A549 (cell line): ENCODE measurements around the gene CARD14. TPM values are rescaled to one million over a fixed set of nuclear protein-coding genes. Genes with fewer than 3 reads are reported as not detected.

Experiments
- ATAC-seq, 2 experiments: fragments of 200-7000 bp in 1 of 2; fragments of >200 bp in 1 of 2; cut with Nextera tagmentation in 1 of 2; cut with Tn5 transposase in 1 of 2; 3 replicates each; pipeline versions ENCODE4 v1.8.0 to v1.9.1; 2018 to 2020; ENCODE audit warnings: mild to moderate bottlenecking in 1 of 2, moderate library complexity in 1 of 2
- CTCF ChIA-PET: fragments of 300-600 bp; sonication (Branson Sonifier 250); formaldehyde crosslinking; extraction: SDS; loops from one replicate; lab custom pipeline; 2021; ENCODE audit warnings: antibody characterized with exemption, inconsistent platforms; lab: Yijun Ruan, JAX
- POLR2A ChIA-PET: fragments of 350-600 bp; formaldehyde crosslinking; extraction: SDS; loops from one replicate; lab custom pipeline; 2021; ENCODE audit warnings: antibody characterized with exemption, inconsistent platforms; lab: Yijun Ruan, JAX
- DNase-seq, 2 experiments: peaks; one replicate each; pipeline versions ENCODE4 v3.0.0 to v3.0.0-alpha.2; 2011 to 2016; ENCODE audit warnings: low read depth in 1 of 2, low spot score in 1 of 2
- FAIRE-seq: peaks from 2 replicates; lab custom pipeline; 2011; peaks lifted over from hg19 to GRCh38; lab: Jason Lieb, UNC
- H3K27ac ChIP-seq, 2 experiments: fragments of >200 bp; sonication (Bioruptor Twin); formaldehyde crosslinking; 3 replicates each; pipeline ENCODE4 v1.5.1; 2016 to 2017
- H3K4me1 ChIP-seq: fragments of >200 bp; sonication (Bioruptor Twin); formaldehyde crosslinking; 3 replicates; pipeline ENCODE4 v1.6.1; 2016
- H3K4me2 ChIP-seq: fragments of >200 bp; sonication (Bioruptor Twin); formaldehyde crosslinking; 3 replicates; pipeline ENCODE4 v1.6.1; 2016
- H3K4me3 ChIP-seq: fragments of >200 bp; sonication (Bioruptor Twin); formaldehyde crosslinking; 3 replicates; pipeline ENCODE4 v1.5.1; 2016
- H3K9me3 ChIP-seq: fragments of >200 bp; sonication (Bioruptor Twin); formaldehyde crosslinking; 3 replicates; pipeline ENCODE4 v1.6.1; 2016
- EHMT2 ChIP-seq: fragments of 200-600 bp; sonication (generic); IDR thresholded peaks from 2 replicates; pipeline ENCODE4 v1.6.1; 2016; ENCODE audit warnings: antibody characterized with exemption, low read depth, mild to moderate bottlenecking, moderate library complexity
- HEYL ChIP-seq: fragments of 250-450 bp; sonication (Bioruptor Pico); IDR thresholded peaks from 2 replicates; pipeline ENCODE4 v1.8.0; 2021; ENCODE audit warnings: mild to moderate bottlenecking, moderate library complexity
- HOXB5 ChIP-seq: fragments of 250-450 bp; sonication (Bioruptor Pico); IDR thresholded peaks from 2 replicates; pipeline ENCODE4 v1.5.0; 2020; ENCODE audit warnings: mild to moderate bottlenecking, moderate library complexity
- JUN ChIP-seq, 2 experiments: fragments of >200 bp; sonication (Bioruptor Twin); formaldehyde crosslinking; IDR thresholded peaks; 2 replicates in 1 of 2; 3 replicates in 1 of 2; pipeline ENCODE4 v1.6.1; 2016 to 2017
- KDM5A ChIP-seq: fragments of 200-600 bp; sonication (generic); IDR thresholded peaks from 2 replicates; pipeline ENCODE4 v1.6.1; 2016; ENCODE audit warnings: antibody characterized with exemption, mild to moderate bottlenecking
- MAFK ChIP-seq: fragments of 450-650 bp; IDR thresholded peaks from 2 replicates; pipeline ENCODE4 v1.6.1; 2014; ENCODE audit not compliant: partially characterized antibody
- NPAS2 ChIP-seq: fragments of 250-450 bp; sonication (Bioruptor Pico); IDR thresholded peaks from 2 replicates; pipeline ENCODE4 v1.8.0; 2022; ENCODE audit warnings: mild to moderate bottlenecking, moderate library complexity, borderline replicate concordance
- RAD21 ChIP-seq, 2 experiments: fragments of >200 bp in 1 of 2; sonication (Bioruptor Twin) in 1 of 2; formaldehyde crosslinking in 1 of 2; IDR thresholded peaks in 1 of 2; conservative IDR thresholded peaks in 1 of 2; 2 replicates in 1 of 2; 3 replicates in 1 of 2; pipeline ENCODE4 v1.6.1; 2012 to 2018; ENCODE audit warnings: inconsistent platforms in 1 of 2
- RCOR1 ChIP-seq: fragments of 150-350 bp; IDR thresholded peaks from 2 replicates; pipeline ENCODE4 v1.6.1; 2014; ENCODE audit warnings: antibody characterized with exemption, low read length, low read depth
- SMC3 ChIP-seq: fragments of >200 bp; sonication (Bioruptor Twin); formaldehyde crosslinking; IDR thresholded peaks from 3 replicates; pipeline ENCODE4 v1.6.1; 2018; ENCODE audit warnings: inconsistent platforms
- SREBF2 ChIP-seq: fragments of 450-650 bp; IDR thresholded peaks from 2 replicates; pipeline ENCODE4 v1.6.1; 2014; ENCODE audit warnings: mild to moderate bottlenecking, moderate library complexity
- TFCP2L1 ChIP-seq: fragments of 250-450 bp; sonication (Bioruptor Pico); IDR thresholded peaks from 2 replicates; pipeline ENCODE4 v1.5.0; 2021; ENCODE audit warnings: mild to moderate bottlenecking
- ZNF302 ChIP-seq: fragments of 250-450 bp; sonication (Bioruptor Pico); IDR thresholded peaks from 2 replicates; pipeline ENCODE4 v1.9.0; 2021; ENCODE audit warnings: inconsistent platforms, mild to moderate bottlenecking, moderate library complexity
- WGBS: methylation state at CpG from one replicate; pipeline ENCODE4 v1.1.6; 2017; ENCODE audit errors: missing lambda C conversion rate; 5-methylcytosine and 5-hydroxymethylcytosine counted together
- polyA plus RNA-seq, 4 experiments: library from polyadenylated mRNA; depleted of rRNA in 3 of 4; stranded (reverse); fragments of >200 nt; fragmentation: RNase III in 1 of 4; extraction: RNeasy Plus Mini Kit Qiagen cat#74134 plus additional on column Dnase treatment in 1 of 4; gene quantifications; 2 replicates in 3 of 4; 3 replicates in 1 of 4; pipeline ENCODE4 v1.2.3, GENCODE V29; 2011 to 2017
- TF ChIP-seq, protein P1 (sequence below): IDR thresholded peaks from 2 replicates; pipeline ENCODE4 v1.6.1; 2012
- TF ChIP-seq, protein P2 (sequence below): IDR thresholded peaks from 2 replicates; pipeline ENCODE4 v1.6.1; 2012; ENCODE audit warnings: low read depth, borderline replicate concordance

CARD14 gene
- polyA plus RNA-seq, 2 of the 4 experiments (the other 2 are of a cell fraction) = 0.17 to 0.18 TPM

DNA sequence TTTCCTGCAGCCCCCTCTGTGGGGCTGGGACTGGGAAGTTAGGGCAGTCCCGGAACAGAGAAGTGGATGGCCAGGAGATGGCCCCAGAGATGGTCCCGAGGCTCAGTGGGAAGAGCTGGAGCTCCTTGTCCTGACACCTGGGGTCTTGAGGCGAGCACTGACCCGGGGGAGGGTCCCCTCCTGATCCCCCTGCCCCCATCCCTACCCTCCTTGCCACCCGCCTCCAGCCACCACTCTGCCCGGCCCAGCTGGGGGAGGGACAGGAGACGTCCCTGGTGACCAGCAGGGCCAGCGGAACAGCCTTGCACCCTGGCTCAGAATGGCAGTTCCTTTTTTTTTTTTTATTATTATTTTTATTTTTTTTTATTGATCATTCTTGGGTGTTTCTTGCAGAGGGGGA, 76.9 kb downstream of the CARD14 start:
- no peak for TF ChIP-seq HOXB5 (CRISPR knock-in tag)
- TF ChIP-seq, all 56 proteins: peak for 0
- ATAC-seq = no peak
- POLR2A ChIA-PET = no interaction called here

DNA sequence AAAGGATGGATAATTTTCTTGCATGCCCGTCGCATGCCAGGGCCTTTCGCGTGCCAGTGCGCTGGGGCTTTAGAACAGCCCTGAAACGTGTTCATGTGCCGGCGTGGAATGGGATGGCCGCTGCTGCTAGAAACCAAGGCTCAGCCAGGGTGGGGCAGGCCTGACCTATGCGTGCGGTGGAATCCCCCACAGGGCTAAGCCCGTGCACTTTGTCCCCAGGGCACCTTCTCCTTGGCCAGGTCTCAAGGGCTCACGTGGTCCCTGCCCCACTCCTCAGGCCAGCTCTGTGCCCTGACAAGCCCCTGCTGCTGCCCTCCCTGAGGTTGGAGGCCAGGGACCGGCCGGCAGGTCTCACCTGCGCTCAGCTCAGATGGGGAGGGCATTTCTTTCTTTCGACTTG, 77.7 kb downstream of the CARD14 start:
- H3K9me3 ChIP-seq = no peaks in the 10 kb centered on the region
- ATAC-seq = no peak
- no peak overlapping the region for H3K4me3 ChIP-seq
- ChIA-PET CTCF (interaction anchor here (0.8 to 2.8 kb wide), 6 partner anchors 9 to 239 kb away, joined by 3 to 12 read pairs (median 4); partner anchors contain the start of gene GAA), POLR2A (no interaction called here)
- H3K27ac ChIP-seq = peak overlapping the region in 1 of 2 experiments; percentile 31; a peak in 2 of 6 replicates
- no peak for FAIRE-seq
- no peak for DNase-seq
- no peak overlapping the region for H3K4me2 ChIP-seq
- H3K4me1 ChIP-seq = peaks cover 7% of the 10 kb centered on the region
- no peak for TF ChIP-seq MAFK
- TF ChIP-seq EHMT2 = no peak
- 94% methylated on average over 17 of the region's 17 CpGs for WGBS

More for the DNA sequence above, 76.9 kb downstream of the CARD14 start:
- Histone ChIP-seq H3K4me1 (0 out of 3 replicates have a peak, but pooled peaks cover 4% of the 10 kb centered on the region), H3K4me2 (no peak overlapping the region), H3K27ac (no peak overlapping the region), H3K4me3 (no peak overlapping the region), H3K9me3 (no peaks in the 10 kb centered on the region)
- FAIRE-seq (no peak), DNase-seq (no peak)
- WGBS = 81% methylated on average over 8 of the region's 8 CpGs
- CTCF ChIA-PET = interaction anchor here (1.1 to 1.6 kb wide), 5 partner anchors 8 to 239 kb away, joined by 3 to 6 read pairs (median 3); partner anchors contain the start of gene GAA

DNA sequence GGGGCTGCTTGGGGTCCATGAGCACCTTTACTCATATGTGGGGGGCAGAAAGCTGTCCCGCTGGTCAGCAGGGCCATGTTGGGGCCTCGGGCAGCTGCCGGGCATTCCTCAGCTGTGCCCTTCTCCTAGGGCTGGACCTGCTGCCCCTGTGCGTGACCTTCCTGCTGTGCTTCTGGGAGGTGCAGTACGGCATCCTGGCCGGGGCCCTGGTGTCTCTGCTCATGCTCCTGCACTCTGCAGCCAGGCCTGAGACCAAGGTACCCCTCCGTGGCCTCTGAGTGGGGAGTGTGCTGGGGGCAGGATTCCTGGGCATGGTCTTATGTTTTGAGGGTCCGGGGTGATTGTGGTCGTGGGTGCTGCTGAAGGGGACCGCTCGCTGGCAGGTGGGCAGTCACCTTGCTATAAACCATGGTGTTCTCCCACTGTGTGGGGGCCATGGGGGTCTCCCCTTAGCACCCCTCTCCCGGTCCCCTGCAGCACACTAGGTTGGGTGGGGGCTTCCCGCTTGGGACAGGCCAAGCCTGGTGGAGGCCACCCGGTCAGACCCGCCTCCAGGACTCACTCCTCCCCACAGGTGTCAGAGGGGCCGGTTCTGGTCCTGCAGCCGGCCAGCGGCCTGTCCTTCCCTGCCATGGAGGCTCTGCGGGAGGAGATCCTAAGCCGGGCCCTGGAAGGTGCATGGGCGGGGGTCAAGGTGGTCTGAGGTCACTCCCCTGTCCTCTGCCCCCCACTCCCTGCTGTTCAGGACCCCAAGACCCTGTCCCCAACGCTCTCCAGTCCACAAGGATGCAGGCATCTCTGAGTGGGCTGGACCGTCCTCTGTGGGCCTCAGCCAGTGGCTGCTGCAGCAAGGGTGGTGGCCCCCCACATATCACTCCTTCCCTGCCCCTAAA, 78.4 kb downstream of the CARD14 start:
- Histone ChIP-seq H3K9me3 (no peaks in the 10 kb centered on the region), H3K4me3 (no peak overlapping the region), H3K4me2 (no peak overlapping the region), H3K4me1 (peaks cover 14% of the 10 kb centered on the region), H3K27ac (peak overlapping the region in 1 of 2 experiments; percentile 31; a peak in 1 of 6 replicates)
- FAIRE-seq (no peak), ATAC-seq (no peak; a peak in 1 of 6 replicates), DNase-seq (no peak)
- TF ChIP-seq JUN (IDR thresholded peaks at IDR 0.05) = no peak
- no peak for TF ChIP-seq RCOR1
- TF ChIP-seq, protein P1, sequence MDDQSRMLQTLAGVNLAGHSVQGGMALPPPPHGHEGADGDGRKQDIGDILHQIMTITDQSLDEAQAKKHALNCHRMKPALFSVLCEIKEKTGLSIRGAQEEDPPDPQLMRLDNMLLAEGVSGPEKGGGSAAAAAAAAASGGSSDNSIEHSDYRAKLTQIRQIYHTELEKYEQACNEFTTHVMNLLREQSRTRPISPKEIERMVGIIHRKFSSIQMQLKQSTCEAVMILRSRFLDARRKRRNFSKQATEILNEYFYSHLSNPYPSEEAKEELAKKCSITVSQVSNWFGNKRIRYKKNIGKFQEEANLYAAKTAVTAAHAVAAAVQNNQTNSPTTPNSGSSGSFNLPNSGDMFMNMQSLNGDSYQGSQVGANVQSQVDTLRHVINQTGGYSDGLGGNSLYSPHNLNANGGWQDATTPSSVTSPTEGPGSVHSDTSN = no peak
- TF ChIP-seq SMC3 = no peak
- no peak for TF ChIP-seq TFCP2L1 (CRISPR knock-in tag)
- ChIA-PET CTCF (interaction anchor here (1.1 to 2.8 kb wide), 7 partner anchors 10 to 240 kb away, joined by 3 to 12 read pairs (median 5); partner anchors contain the start of gene GAA), POLR2A (no interaction called here)
- WGBS = 92% methylated on average over 22 of the region's 23 CpGs

DNA sequence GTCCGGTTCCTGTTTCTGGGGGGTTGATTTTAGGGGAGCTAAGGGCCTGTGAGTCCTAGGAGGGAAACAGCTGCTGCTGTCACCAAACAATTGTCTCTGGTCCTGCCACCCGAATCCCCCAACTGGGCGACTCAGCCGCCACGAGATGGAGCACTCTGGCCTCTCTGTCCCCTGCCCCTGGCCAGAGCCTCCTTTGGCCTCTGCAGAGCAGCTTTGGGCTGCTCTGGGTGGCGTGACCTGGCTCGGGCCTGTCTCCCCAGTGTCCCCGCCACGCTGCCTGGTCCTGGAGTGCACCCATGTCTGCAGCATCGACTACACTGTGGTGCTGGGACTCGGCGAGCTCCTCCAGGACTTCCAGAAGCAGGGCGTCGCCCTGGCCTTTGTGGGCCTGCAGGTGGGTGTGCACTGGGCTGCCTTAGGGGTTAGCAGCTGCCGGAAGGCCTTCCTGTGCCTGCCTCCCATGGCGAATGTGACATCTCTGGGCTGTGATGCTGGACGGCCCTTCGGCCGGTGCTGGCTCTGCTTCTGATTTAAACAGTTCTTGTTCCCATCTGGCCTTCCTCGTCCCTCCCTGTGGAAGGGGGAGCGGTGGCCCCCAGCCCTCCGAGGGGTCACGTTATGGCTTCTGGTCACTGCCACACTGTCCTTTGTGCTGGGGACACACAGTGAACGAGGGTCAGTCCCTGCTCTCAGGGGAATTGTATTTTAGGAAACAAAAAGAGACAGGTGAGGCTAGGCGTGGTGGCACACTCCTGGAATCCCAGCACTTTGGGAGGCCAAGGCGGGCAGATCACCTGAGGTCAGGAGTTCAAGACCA, 79.3 kb downstream of the CARD14 start:
- H3K9me3 ChIP-seq = no peaks in the 10 kb centered on the region
- H3K4me1 ChIP-seq = peaks cover 22% of the 10 kb centered on the region
- 79% methylated on average over 24 of the region's 26 CpGs for WGBS
- no peak for FAIRE-seq
- H3K4me2 ChIP-seq = no peak overlapping the region
- TF ChIP-seq HEYL (CRISPR knock-in tag) (no peak), RAD21 (conservative IDR thresholded peaks at IDR 0.05 in 1 of 2, IDR thresholded peaks at IDR 0.05 in 1 of 2) (peak in 1 of 2 experiments; percentile 36; a peak in 1 of 5 replicates), SREBF2 (no peak), ZNF302 (CRISPR knock-in tag) (no peak), KDM5A (no peak), NPAS2 (CRISPR knock-in tag) (no peak)
- TF ChIP-seq, protein P2, sequence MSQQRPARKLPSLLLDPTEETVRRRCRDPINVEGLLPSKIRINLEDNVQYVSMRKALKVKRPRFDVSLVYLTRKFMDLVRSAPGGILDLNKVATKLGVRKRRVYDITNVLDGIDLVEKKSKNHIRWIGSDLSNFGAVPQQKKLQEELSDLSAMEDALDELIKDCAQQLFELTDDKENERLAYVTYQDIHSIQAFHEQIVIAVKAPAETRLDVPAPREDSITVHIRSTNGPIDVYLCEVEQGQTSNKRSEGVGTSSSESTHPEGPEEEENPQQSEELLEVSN = no peak
- CTCF ChIA-PET = interaction anchor here (1.1 to 2.8 kb wide), 3 partner anchors 148 to 241 kb away, joined by 5 to 12 read pairs (median 8); partner anchors contain the start of gene GAA
- DNase-seq = no peak
- no peak overlapping the region for H3K4me3 ChIP-seq
- H3K27ac ChIP-seq = 0 out of 6 replicates have a peak overlapping the region, but pooled peaks of 1 of the 2 experiments have one; percentile 11
- POLR2A ChIA-PET = no interaction called here
- peak; percentile 19 to 29; a peak in 4 of 6 replicates for ATAC-seq
